DMS153 treated with DMSO at 0.1 percent for 48 hours (cell line): ENCODE results near the gene FADS3.

Experiments
- DNase-seq: peaks from one replicate; lab custom pipeline; 2025; ENCODE audit not compliant: unreplicated experiment; lab: John Stamatoyannopoulos, UW

Gene FADS3

DNA sequence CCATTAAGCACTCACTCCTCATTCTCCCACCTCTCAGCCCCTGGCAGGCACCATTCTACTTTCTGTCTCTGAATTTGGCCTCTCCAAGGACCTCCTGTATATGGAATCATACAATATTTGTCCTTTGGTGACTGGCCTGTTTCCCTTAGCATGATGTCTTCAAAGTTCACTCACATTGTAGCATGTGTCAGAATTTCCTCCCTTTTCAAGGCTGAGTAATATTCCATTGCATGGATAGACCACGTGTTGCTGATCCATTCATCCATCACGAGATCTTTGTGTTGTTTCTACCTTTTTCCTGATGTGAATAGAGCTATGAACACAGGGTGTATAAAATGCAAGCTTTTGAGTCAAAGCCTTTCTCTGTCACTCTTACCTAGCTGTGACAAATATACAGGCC is 51.6 kb downstream of the FADS3 start:
- no peak for DNase-seq

DNA sequence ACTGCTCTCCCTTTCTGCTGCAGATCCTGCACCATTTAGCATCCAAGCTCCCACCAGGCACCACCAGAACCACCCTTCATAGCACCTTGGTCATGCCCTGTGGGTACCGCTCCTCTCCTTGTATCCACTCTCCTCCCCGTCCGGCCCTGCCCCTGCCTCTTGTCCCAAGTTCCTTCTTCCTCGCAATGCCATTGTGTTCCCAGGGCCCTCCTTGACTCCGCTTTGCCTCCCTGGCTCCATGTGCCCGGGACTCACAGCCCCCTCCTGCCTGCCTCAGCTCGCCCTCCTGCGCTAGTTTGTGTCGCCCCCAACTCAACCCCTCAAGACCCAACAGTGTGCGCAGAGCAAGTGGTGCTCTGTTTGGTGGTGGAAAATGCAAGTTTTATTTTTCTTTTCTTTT is 52.4 kb downstream of the FADS3 start:
- no peak for DNase-seq

DNA sequence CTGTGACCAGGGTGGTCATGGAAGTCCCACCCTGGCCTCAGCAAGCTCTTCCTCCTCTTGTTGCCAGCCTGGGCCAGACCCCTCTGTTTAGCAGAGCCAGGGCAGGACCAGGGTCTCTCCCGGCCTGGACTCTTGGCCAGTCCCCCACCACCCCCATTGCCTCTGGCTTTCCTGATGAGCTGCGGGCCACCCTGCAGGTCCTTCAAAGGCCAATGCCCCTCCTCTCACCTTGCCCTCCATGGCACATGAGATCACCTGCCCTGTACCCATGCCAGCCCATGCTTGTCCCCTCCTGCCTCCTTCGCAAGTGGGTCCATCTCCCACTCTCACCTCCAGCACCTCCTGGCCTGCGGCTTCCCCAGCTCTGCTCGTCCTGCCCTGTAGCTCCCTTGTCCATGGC is 52.8 kb downstream of the FADS3 start:
- DNase-seq, result no peak

DNA sequence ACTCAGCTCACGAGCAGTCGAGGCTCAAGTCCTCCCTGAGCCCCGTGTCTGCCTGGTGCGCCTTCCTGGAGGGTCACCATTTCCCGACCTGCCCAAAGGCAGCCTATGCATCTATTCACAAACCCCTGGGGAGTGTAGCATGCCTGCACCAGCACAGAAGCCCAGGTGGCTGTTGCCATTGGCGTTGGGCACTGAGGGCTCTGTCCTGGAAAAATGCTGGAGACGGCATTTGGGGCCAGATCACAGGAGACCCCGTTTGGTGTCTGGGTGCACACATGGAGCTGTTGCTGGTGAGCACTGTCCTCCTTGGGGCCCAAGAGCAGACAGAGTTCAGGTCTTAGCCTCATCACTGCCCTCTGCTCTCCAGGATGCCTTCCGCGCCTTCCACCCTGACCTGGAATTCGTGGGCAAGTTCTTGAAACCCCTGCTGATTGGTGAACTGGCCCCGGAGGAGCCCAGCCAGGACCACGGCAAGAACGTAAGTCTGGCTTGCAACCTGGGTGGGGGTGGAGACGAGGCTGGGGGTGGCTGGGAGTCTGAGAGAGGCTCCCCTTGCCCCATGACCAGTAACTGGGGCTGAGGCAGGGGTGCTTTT is 53.8 kb downstream of the FADS3 start:
- DNase-seq, result no peak

DNA sequence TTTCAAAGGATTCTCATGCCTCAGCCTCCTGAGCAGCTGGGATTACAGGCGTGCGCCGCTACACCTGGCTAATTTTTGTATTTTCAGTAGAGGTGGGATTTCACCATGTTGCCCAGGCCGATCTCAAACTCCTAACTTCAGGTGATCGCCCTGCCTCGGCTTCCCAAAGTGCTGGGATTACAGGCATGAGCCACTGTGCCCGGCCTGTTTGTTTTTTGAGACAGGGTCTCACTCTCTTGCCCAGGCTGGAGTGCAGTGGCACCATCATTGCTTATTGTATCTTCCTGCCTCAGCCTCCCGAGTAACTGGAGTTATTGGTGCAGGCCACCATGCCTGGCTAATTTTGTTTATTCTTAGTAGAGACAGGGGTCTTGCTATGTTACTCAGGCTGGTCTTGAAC is 55.2 kb downstream of the FADS3 start:
- no peak for DNase-seq

DNA sequence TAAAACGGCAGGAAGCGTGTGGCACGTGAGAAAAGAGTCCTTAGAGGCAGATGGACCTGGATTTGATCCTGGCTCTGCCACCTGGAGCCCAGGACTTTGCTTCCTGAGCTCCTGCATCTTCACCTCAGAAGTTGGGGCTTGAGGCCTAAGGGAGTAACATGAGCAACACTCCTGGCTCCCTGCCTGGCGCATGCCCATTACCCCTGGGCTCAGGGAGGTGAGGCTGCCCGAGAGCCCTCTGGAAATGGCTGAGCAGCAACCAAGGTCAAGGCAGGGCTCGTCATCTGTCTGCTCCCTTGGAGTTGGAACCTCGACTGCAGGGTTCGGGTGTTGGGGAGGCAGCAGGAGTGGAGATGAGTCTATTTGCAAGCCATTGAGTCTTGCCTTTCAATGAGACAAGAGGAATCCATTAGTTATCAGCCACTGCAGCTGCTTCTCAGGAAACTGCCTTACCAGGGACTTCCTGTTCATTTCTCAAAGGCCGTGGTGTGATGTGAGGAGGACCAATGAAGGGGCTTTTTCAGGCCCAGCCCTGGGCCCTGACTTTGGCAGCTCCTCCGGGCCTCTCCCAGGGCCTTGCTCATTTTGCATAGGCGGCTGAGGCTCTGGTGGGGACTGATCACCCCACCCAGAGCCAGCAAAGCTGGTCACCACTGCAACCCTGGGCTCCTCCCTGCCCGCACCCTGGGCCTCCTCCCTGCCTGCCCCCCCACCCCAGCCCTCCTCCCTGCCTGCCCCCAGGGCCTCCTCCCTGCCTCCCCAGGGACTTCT is 56.9 kb downstream of the FADS3 start:
- peak; percentile 70 for DNase-seq

DNA sequence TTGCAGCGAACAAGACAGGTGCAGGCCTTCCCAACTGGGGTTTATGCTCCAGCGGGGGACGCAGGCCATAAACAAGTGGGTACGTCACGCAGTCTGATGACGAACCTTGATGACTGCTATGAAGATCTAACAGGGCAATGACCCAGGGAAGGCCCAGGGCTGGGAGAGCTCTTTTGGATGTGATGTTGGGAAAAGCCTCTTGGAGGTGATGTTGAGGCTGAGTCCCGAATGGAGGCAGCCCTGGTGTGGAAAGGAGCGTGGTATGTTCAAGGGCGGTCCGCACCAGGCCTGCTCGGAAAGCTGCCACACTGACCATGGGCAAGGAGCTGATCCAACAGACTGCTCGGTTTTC is 57.4 kb downstream of the FADS3 start:
- no peak for DNase-seq

DNA sequence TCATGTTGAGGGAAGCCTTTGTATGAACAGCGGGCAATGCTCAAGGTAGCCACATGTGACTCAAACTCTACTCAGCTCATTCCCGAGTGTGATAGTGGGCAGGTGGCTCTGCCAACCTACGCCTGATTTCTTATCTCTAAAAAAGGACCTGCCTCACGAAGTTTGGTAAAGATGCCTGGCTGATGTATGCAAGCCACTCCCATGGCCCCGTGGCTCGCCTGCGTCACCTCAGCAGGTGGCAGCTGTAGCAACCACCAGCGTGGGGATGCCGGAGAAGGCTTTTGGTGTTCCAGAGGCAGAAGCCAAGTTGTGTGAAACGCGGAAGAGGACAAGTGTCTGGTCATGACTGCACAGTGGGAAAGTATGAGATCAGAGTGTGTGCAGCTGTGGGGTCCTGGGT is 57.9 kb downstream of the FADS3 start:
- no peak for DNase-seq

DNA sequence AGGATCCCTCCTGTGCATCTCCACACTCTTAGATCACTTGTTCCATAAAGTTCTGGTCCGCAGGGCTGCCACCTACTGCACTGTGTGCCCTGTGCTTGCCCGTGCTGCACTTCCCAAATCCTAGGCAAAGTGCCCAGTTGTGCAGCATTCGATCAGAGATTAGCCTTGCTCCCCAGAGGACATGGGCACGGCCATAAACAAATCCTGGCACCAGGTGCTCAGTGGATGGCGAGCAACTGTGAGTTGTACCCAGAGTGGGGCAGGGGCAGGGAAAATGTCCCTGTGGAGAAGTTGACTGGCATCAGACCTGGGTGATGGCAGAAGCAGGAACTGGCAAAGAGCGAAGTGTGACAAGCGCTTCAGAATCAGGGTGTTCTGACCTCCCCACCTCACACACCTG is 58.6 kb downstream of the FADS3 start:
- DNase-seq, result no peak

DNA sequence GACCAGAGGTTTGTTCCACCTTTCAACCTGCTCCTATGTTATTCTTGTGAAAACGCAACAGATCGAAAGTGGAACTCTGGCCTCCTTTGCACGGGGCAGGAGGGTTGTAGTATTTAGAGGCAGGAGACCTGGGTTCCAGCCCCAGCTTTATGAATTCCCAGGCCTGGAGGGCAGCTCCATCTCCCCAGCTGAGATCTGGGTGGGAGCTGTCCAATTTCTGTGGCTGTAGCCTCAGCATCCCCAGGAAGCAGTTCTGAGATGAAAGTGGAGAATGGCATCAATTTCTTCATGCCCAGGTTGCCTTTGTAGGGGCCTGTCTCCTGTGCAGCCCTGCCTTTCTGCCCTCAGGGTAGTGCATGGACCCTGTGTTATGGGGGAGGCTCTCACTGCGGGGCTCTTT is 59.1 kb downstream of the FADS3 start:
- DNase-seq, result no peak

DNA sequence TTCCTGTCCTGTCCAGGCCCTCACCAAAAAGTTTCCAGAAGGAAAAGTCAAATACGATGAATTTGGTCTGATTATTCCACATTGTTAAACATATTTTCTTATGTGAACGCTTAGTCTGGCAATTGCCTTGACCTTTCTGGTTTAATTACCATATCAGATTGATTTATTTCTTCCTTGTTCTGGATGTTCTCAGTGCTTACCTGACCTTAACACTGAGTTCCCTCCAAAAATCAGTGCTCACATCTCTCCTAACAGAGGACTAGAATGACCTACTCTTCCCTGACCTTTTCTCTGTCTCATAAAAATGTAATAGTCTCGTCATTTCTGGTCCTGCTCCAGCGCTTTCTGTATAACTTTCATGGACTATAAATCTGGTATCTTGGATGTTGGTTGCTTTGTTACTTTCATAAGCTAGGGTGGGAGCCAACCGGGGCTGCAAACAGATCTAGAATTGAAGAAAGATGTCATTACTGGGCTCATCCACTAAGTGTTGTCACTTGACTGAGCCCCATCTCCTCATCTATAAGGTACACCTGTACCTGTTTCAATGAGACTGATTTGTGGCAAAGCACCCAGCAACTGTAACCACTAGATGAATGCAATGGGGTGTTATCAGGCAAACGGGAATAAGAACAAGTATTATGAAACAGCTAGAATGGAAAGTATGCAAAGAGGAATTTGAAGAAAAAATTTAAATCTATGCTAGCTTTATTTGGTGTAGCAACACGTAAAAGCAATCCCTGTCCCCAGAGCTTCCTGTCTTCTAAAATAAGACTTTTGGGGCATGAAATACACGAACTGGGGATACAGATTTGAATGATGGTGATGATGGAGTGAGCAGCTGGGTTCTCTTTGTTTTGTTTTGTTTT is 60.9 kb downstream of the FADS3 start:
- DNase-seq, result no peak

DNA sequence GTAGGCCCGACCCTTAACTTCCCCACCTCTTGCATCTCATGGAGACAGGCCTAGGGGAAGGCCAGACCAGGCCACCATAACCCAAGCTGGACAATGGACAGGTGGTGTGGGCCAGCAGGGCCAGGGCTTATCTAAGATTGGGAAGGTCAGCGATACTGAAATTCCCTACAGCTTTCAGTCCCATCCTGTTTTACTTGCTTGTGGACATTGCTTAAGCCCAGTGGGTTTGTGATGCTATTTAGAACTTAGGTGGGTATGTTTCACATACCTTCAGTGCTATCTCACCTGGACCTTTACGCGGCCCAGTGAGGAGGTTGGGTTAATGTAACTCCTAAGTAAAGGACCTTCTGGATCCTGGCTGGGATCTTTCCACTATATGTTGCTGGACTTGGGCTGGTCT is 61.5 kb downstream of the FADS3 start:
- no peak for DNase-seq

DNA sequence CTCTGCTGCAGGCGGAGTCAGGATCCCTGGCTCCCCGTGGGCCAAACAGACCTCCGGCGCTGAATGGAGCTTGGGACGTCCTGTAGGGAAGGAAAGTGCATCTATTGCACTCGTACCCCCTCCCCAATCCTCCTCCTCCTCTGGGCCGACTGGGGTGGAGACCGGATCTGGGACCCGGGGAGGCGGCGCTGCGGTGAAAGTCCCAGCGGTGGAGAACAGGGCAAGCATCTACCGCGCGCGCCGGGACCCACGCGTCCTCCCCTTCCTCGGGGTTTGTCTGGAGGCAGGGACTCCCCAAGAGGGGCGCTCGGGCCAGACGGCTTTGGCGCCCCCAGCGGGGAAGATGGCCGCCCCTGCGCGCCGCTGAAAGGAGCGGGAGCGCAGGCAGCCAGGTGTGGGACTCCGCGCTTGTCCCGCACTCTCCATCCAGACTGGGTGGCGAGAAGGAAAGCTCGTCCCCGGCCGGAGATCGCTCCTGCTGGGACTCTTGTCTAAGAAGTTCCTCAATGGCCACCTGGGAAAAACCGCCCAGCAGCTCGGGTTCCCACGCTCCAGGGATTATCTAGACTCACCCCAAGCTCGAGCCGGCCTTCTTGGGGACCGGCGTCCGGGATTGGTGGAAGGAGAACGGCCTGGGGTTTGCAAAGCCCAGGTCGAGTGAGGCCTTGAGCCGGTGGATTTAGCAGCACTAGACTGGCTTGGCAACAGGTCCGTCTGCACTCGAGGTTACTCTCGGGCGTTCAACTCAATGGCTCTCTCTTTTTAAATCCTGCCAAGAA is 62.5 kb downstream of the FADS3 start:
- DNase-seq, result peak; percentile 40

DNA sequence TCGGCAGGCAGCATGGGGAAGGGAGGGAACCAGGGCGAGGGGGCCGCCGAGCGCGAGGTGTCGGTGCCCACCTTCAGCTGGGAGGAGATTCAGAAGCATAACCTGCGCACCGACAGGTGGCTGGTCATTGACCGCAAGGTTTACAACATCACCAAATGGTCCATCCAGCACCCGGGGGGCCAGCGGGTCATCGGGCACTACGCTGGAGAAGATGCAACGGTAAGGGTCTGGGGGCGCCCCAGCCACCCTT is 63.0 kb downstream of the FADS3 start:
- no peak for DNase-seq

DNA sequence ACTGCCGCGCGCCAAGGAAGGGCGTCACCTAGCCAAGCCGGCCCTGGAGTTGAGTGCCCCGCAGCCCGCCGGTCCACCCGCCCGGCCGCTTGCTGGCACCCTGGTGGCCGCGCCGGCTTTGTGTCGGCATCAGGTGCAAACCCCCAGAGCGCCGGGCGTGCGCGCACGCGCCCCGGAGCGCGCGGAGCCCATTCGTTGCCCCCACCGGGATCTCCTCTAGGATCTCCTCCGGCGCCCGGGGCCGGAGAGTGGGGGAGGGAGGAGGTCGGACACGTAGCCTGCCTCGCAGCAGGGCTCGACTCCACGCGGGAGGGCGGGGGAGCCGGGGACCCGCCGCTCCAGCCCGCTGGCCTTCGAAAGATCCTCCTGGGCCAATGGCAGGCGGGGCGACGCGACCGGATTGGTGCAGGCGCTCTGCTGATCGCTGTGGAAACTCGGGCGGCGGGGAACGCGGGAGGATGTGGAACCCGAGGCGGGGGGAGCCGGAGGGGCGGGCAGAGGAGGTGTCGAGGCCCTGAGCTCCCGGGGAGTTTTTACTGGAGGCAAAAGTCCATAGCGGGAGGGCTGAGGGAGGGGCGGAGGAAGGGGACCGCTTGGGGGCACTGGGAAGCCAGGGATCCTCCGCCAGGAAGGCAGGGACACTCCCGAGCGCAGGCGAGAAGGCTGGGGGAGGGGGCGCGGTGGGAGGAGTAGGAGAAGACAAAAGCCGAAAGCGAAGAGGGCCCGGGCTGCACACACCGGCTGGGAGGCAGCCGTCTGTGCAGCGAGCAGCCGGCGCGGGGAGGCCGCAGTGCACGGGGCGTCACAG is 63.6 kb downstream of the FADS3 start, which contains the start of gene FADS2:
TSS of gene FADS2 (plus strand) at position 730 of the 808 bp plus-strand sequence. CDS start 91 bp downstream, outside the sequence.
- DNase-seq, result peak; percentile 84

DNA sequence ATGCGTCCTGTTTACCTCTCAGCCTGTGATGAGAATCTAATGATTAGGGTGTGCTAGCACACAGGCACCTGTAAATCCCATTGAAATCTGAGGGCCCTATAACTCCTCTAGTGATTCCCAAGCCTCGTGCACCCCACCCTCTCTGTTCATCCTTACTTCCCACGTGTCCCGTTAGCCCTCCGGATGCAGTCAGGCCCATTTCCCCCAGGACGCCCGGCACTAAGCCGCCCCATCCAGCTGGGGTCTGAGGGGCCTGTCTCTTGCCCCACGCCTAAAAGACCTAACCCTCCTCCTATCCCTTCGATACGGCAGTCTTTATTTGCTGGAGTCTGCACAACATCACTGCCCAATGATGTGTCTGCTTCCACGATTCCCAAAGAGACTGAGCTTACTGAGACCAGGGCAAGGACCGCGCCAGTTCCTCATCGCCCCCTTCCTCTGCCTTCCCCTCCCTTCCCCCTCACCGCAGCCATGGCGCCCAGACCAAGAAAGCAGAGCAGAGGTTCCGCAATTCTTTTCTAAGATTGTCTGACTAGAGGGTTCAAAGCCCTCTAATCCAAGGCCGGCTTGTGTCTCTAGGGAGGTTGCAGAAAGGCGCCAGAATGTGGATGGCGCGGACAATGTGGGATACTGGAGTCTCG is 64.3 kb downstream of the FADS3 start:
- DNase-seq, result peak; percentile 48
